GM19397 (cell line): ENCODE data around the gene GNG2.

Experiments
- ATAC-seq: cut with Tn5 transposase; IDR thresholded peaks from one replicate; pipeline ENCODE4 v1.9.1; 2021; ENCODE audit warnings: mild to moderate bottlenecking, moderate library complexity; ENCODE audit not compliant: unreplicated experiment

GNG2 gene

GRCh38 chr14:51989293-51990234 lies 129.2 kb downstream of the GNG2 start, which contains the start of gene RTRAF:
TSS of gene RTRAF (plus strand) at chr14:51989546. CDS start at chr14:51989640, 94 bp downstream.
- ATAC-seq, result peak; percentile 98

- ATAC-seq, result no peak
Measured at GRCh38 chr14:51990488-51990887, 130.1 kb downstream of the GNG2 start.

GRCh38 chr14:51993285-51993920 lies 133.0 kb downstream of the GNG2 start:
- no peak for ATAC-seq

- ATAC-seq, result no peak
Measured at GRCh38 chr14:51996148-51996746, 135.8 kb downstream of the GNG2 start.

- ATAC-seq, result no peak
Measured at GRCh38 chr14:51998348-51998747, 137.9 kb downstream of the GNG2 start.

GRCh38 chr14:51999084-51999483 lies 138.7 kb downstream of the GNG2 start:
- no peak for ATAC-seq

DNA sequence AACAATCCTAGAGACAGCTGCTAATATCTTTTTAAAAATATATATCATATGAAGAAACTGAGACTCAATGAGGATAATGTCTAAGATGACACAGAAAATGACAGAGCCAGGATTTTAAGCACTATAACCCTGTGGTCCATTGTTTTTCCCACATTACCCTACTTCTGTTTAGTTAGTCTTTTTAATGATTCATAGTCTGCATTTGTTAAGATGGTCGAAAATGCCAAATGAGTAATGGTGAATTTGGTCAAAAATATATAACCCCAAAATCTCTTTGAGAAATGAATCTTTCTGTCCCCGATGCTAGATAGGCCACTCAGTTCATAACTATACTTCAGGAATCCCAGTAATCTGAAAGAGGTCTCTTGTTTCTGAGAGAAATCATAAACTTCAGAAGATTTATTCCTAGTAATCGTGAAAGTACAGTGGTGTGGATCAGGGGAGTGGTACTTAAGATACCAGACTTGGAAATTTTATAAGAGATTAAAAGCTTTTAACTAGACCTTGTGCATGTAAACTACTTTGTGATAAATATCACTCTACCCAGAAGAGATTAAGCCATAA lies 139.7 kb downstream of the GNG2 start:
- ATAC-seq, result no peak

DNA sequence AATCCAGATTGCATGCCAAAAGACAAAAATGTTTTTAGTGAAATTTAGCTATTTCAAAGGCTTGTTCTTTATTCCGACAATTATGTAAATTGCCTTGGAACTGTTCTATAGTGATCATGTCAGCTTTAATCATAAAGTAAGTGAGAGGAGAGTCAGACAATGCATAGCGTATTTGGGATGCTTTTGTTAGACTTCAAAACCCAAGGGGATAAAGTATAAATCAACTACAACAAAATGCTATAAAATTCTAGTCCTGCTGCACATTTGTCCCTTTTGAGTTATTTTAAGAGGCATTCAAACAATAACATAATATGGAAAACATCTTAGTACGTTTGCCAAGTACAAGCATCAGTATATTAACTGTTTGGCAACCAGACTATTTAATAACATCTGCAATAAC lies 140.3 kb downstream of the GNG2 start:
- ATAC-seq, result no peak

GRCh38 chr14:52002542-52002941 lies 142.1 kb downstream of the GNG2 start:
- ATAC-seq, result no peak

GRCh38 chr14:52003324-52003723 lies 142.9 kb downstream of the GNG2 start:
- no peak for ATAC-seq

DNA sequence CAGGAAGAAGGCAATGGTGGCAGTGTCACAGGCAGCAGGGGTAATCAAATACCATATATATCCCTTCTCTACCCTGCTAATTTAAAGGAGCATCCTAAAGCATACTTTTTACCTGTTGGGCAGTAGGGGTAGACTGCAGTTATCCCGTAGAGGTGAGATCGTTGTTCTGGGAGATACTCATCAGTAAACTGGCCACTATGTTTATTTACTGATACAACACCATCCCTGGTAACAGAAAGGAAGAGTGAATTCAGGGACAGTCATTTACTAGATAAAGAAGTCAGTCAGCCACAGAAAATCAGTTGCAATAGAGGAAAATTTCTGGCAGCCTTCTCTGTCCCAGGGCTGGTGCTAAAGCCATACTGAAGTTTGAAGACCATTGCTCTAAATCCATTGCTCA lies 145.2 kb downstream of the GNG2 start:
- ATAC-seq, result no peak

DNA sequence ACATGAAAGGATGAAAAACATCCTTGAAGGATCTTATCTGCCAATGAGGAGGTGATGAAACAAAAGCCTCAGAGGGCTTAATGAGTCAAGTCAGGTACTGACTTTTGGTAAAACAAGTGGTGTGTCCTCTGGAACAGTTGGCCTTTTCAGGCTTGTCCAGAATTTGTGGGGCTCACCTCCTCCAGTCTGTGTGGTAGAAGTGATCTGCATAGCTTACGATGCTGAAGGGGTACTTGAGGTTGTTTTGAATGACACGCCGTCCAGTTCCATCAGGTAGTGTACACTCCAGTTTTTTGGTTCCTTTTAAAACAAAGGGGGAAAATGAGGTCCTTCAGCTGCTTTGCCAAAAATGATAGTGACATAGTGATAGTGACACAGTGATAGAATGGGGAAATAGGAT lies 145.9 kb downstream of the GNG2 start:
- no peak for ATAC-seq

DNA sequence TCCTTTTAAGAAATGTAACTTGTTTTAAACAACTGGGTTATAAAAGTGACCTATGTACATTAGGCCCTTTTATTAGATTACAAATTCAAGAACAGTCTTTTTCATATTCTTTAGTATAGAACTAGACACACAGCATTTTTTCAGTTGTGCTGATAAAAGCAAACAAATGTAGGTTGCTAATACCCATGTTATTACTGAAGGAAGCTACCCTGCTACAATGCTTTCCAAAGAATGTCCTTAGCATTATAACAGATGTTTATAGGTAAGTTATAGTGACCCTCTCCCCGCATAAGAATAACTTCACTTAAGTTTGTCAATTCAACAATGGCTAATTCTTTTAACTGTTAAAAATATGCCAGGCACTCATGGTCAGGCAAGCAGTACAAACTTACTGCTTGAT lies 146.8 kb downstream of the GNG2 start:
- ATAC-seq, result no peak

- ATAC-seq, result no peak
Measured at GRCh38 chr14:52007637-52008036, 147.2 kb downstream of the GNG2 start.

- ATAC-seq, result no peak
Measured at GRCh38 chr14:52008136-52008535, 147.7 kb downstream of the GNG2 start.

DNA sequence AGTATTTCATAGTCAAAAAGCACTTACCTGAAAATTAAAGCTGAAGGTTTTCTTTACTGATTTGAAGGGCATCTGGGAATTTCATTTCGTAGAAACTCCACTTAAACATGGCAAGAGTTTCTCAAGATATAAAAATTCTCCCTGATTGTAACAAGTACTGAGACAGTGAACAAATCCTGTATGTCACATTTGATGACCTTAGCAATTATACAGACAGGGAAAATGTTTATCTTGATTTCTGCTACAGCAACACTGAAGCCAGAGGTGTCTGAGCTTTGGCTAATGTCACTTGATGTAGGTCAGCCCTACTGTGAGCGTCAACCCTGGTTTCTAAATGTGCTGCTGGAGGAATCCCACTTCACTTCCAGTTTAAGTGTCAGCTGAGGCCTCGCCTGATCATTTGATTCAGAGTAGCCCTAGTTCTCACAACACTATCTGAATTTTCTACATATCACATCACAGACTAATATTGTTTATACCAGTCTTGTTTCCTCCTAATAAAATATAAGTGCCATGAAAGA lies 149.8 kb downstream of the GNG2 start:
- no peak for ATAC-seq

GRCh38 chr14:52011523-52011922 lies 151.1 kb downstream of the GNG2 start:
- ATAC-seq, result no peak

- no peak for ATAC-seq
Measured at GRCh38 chr14:52012635-52013034, 152.2 kb downstream of the GNG2 start.

DNA sequence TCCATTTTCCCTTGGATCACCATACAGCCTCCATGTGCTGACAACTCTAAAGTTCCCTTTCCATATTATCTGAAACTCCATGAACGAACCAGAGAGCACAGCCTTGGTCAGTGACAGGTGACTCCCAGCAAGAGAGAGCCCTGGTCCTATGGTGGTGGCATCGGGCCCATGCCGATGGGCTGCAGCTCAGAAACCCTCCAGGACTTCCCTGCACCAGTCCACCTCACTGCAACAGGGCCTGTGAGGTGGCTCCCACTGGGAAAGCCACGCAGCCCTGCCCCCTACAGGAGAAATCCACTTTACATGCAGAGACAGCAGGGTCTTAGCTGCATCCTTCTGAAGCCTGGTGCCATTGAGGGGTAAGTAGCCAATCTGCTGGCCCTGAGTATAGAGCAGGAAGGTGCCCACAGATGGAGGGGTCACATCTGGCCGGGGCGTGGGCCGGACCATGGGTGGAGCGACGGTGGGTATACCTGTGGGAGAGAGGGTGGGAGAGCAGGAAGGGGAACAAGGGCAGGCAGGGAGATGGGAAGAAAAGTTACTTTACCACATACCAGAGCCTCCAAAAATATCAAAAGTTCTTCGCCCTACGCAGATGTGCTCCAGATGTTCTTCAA lies 153.7 kb downstream of the GNG2 start:
- no peak for ATAC-seq

- ATAC-seq, result no peak
Measured at GRCh38 chr14:52014601-52015267, 154.3 kb downstream of the GNG2 start.
